GM19351 (cell line): Measurements from ENCODE around the gene PBX1.

Experiments used
- ATAC-seq: cut with Tn5 transposase; IDR thresholded peaks from one replicate; pipeline ENCODE4 v1.9.1; 2021; ENCODE audit warnings: mild to moderate bottlenecking, moderate library complexity; ENCODE audit not compliant: unreplicated experiment

Gene PBX1

GRCh38 chr1:164689672-164690511 lies 130.9 kb downstream of the PBX1 start:
- no peak for ATAC-seq

GRCh38 chr1:164692420-164692819 lies 133.4 kb downstream of the PBX1 start:
- no peak for ATAC-seq

GRCh38 chr1:164693564-164694359 lies 134.8 kb downstream of the PBX1 start:
- no peak for ATAC-seq

- ATAC-seq = no peak
Measured at GRCh38 chr1:164694505-164694904, 135.5 kb downstream of the PBX1 start.

GRCh38 chr1:164695956-164696665 lies 137.1 kb downstream of the PBX1 start:
- ATAC-seq = no peak

GRCh38 chr1:164699815-164700491 lies 141.0 kb downstream of the PBX1 start:
- ATAC-seq = no peak

GRCh38 chr1:164700683-164701082 lies 141.7 kb downstream of the PBX1 start:
- ATAC-seq = no peak

- ATAC-seq = no peak
Measured at GRCh38 chr1:164701189-164701761, 142.3 kb downstream of the PBX1 start.

GRCh38 chr1:164702216-164702615 lies 143.2 kb downstream of the PBX1 start:
- no peak for ATAC-seq

GRCh38 chr1:164702664-164703063 lies 143.7 kb downstream of the PBX1 start:
- no peak for ATAC-seq

GRCh38 chr1:164703463-164703862 lies 144.5 kb downstream of the PBX1 start:
- ATAC-seq = no peak

- no peak for ATAC-seq
Measured at GRCh38 chr1:164703960-164704411, 145.0 kb downstream of the PBX1 start.

- ATAC-seq = no peak
Measured at GRCh38 chr1:164704954-164705353, 146.0 kb downstream of the PBX1 start.

- ATAC-seq = no peak
Measured at GRCh38 chr1:164706606-164706987, 147.6 kb downstream of the PBX1 start.

GRCh38 chr1:164707868-164708331 lies 148.9 kb downstream of the PBX1 start:
- ATAC-seq = no peak

GRCh38 chr1:164708596-164708995 lies 149.6 kb downstream of the PBX1 start:
- ATAC-seq = no peak

GRCh38 chr1:164709126-164709525 lies 150.1 kb downstream of the PBX1 start:
- no peak for ATAC-seq

- ATAC-seq = no peak
Measured at GRCh38 chr1:164709541-164710278, 150.7 kb downstream of the PBX1 start.

GRCh38 chr1:164712131-164713036 lies 153.4 kb downstream of the PBX1 start:
- ATAC-seq = no peak
